A673 (cell line): Measurements from ENCODE around the gene RSRC1. TPM values are rescaled to one million over a fixed set of nuclear protein-coding genes. Genes with fewer than 3 reads are reported as not detected.

Source experiments
- BruUV-seq: library from RNA; stranded (reverse); fragments of 400-500 nt; replicated peaks from 2 replicates; lab custom pipeline; 2021; lab: Mats Ljungman, UMichigan
- CTCF ChIA-PET: fragments of 300-600 bp; sonication (Branson Sonifier 250); formaldehyde crosslinking; loops from one replicate; lab custom pipeline; 2022; ENCODE audit warnings: antibody characterized with exemption; lab: Charles Lee
- POLR2A ChIA-PET: fragments of 300-600 bp; sonication (Branson Sonifier 250); formaldehyde crosslinking; loops from one replicate; lab custom pipeline; 2022; ENCODE audit warnings: antibody characterized with exemption; ENCODE audit not compliant: low non-redundant PET; lab: Charles Lee
- DNase-seq: peaks from one replicate; pipeline ENCODE4 v3.0.0-alpha.2; 2015; ENCODE audit warnings: low spot score
- H3K27ac ChIP-seq: fragments of 200-600 bp; sonication (generic); 2 replicates; pipeline ENCODE4 v1.5.1; 2016; ENCODE audit warnings: mixed run types, low read depth, mild to moderate bottlenecking, mixed read lengths, antibody characterized with exemption, low read length; ENCODE audit not compliant: poor library complexity, severe bottlenecking
- H3K27me3 ChIP-seq: fragments of 200-600 bp; sonication (generic); replicated peaks from 2 replicates; pipeline ENCODE4 v1.6.1; 2017; ENCODE audit warnings: mixed run types, low read depth, mild to moderate bottlenecking, mixed read lengths, antibody characterized with exemption, low read length; ENCODE audit not compliant: insufficient read depth, poor library complexity
- H3K36me3 ChIP-seq: fragments of 200-600 bp; sonication (generic); 2 replicates; pipeline ENCODE4 v1.6.1; 2016; ENCODE audit warnings: mixed run types, mild to moderate bottlenecking, mixed read lengths, antibody characterized with exemption, low read length; ENCODE audit not compliant: insufficient read depth, poor library complexity, severe bottlenecking
- H3K4me1 ChIP-seq: fragments of 200-600 bp; sonication (generic); 2 replicates; pipeline ENCODE4 v1.6.1; 2017; ENCODE audit warnings: mixed run types, mild to moderate bottlenecking, mixed read lengths, antibody characterized with exemption, low read length; ENCODE audit not compliant: insufficient read depth, poor library complexity, severe bottlenecking
- H3K4me3 ChIP-seq: fragments of 200-600 bp; sonication (generic); 2 replicates; pipeline ENCODE4 v1.5.1; 2016; ENCODE audit warnings: low read depth, mixed run types, mild to moderate bottlenecking, mixed read lengths, low read length; ENCODE audit not compliant: poor library complexity, severe bottlenecking
- H3K9me3 ChIP-seq: fragments of 200-600 bp; sonication (generic); 2 replicates; pipeline ENCODE4 v1.6.1; 2016; ENCODE audit warnings: mixed run types, low read depth, mild to moderate bottlenecking, mixed read lengths, antibody characterized with exemption, low read length; ENCODE audit not compliant: poor library complexity, severe bottlenecking
- EZH2 ChIP-seq: fragments of 200-600 bp; sonication (generic); IDR thresholded peaks from 2 replicates; pipeline ENCODE4 v1.6.1; 2017; ENCODE audit warnings: borderline replicate concordance, low read depth, mild to moderate bottlenecking, mixed read lengths, antibody characterized with exemption, low read length; ENCODE audit not compliant: poor library complexity, severe bottlenecking
- intact Hi-C: fragments of 100-400 bp; cut with micrococcal nuclease; formaldehyde crosslinking; loops from one replicate; pipeline ENCODE4 v1.10.0; 2022; ENCODE audit not compliant: unreplicated experiment
- total RNA-seq: library from RNA; stranded (reverse); gene quantifications from 2 replicates; pipeline ENCODE4 v1.2.3, GENCODE V29; 2021
- TF ChIP-seq, protein P1 (sequence below): fragments of 300-800, 200-600 bp; sonication (generic); conservative IDR thresholded peaks from 2 replicates; pipeline ENCODE4 v1.5.1; 2017; ENCODE audit warnings: low read depth, mild to moderate bottlenecking, antibody characterized with exemption, low read length, moderate library complexity, mixed read lengths

RSRC1 gene
- total RNA-seq, 1 experiment from 2014 or later, result 59.4 TPM

DNA sequence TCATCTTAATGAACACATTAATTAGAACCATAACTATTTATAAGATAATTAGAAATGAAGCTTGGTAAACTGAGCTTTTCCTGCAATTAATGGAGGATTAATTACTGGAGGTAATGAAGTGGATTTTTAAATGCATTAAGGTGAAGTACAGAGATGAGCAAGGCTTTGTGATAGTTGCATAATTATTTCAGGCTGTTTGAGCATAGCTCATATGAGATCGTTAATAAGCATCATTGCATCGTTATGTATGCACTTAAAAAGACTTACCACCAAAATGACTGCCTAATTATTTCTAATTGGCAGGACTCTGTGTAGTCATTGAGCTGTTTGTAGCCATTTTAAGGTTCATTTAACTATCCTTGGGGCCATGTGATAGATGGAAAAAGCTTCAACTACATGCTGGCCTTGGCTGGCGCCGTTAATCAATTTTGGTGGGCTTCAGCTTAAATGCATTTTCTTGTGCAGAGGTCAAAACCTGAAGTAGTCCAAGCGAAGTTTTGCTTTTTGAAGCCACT is 55.3 kb downstream of the RSRC1 start:
- POLR2A ChIA-PET, result no interaction called here
- TF ChIP-seq, protein P1, sequence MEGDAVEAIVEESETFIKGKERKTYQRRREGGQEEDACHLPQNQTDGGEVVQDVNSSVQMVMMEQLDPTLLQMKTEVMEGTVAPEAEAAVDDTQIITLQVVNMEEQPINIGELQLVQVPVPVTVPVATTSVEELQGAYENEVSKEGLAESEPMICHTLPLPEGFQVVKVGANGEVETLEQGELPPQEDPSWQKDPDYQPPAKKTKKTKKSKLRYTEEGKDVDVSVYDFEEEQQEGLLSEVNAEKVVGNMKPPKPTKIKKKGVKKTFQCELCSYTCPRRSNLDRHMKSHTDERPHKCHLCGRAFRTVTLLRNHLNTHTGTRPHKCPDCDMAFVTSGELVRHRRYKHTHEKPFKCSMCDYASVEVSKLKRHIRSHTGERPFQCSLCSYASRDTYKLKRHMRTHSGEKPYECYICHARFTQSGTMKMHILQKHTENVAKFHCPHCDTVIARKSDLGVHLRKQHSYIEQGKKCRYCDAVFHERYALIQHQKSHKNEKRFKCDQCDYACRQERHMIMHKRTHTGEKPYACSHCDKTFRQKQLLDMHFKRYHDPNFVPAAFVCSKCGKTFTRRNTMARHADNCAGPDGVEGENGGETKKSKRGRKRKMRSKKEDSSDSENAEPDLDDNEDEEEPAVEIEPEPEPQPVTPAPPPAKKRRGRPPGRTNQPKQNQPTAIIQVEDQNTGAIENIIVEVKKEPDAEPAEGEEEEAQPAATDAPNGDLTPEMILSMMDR, result no peak
- no peak for TF ChIP-seq EZH2
- H3K27ac ChIP-seq, result no peak overlapping the region
- no peaks in the 10 kb centered on the region for H3K27me3 ChIP-seq
- no peak for DNase-seq
- no peaks in the 10 kb centered on the region for H3K9me3 ChIP-seq
- H3K4me1 ChIP-seq, result peaks cover 12% of the 10 kb centered on the region
- CTCF ChIA-PET, result no interaction called here
- no peaks in the 10 kb centered on the region for H3K36me3 ChIP-seq
- no peak overlapping the region for H3K4me3 ChIP-seq
- intact Hi-C loops, result no loop called here
- BruUV-seq, result no TSS peak

DNA sequence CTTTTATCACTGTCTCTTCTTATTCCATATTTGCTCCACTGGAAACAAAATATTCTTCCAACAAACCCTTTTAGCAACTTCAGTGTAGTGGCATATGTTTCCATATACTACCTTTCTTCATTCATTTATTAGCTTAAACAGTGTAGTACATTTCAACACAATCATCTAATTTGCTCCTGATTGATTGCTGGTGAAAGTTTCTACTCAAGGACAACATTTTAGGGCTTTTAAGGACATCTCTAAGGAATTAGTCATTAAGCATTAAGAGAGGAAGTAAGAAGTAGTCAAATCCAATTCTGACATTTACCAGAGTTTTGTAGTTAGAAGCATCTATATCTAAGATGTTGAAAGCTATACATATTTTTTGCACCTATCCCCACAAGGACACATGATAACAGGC is 55.8 kb downstream of the RSRC1 start:
- peak; percentile 6 for DNase-seq
- intact Hi-C loops, result no loop called here
- Histone ChIP-seq H3K36me3 (no peaks in the 10 kb centered on the region), H3K27me3 (no peaks in the 10 kb centered on the region), H3K9me3 (no peaks in the 10 kb centered on the region), H3K4me1 (peaks cover 12% of the 10 kb centered on the region), H3K27ac (no peak overlapping the region), H3K4me3 (no peak overlapping the region)
- POLR2A ChIA-PET, result no interaction called here
- TF ChIP-seq EZH2, result no peak
- TF ChIP-seq, protein P1, result no peak
- CTCF ChIA-PET, result no interaction called here
- no TSS peak for BruUV-seq

- ChIA-PET POLR2A (no interaction called here), CTCF (no interaction called here)
- no peak overlapping the region for H3K4me3 ChIP-seq
- H3K4me1 ChIP-seq, result peaks cover 12% of the 10 kb centered on the region
- no peaks in the 10 kb centered on the region for H3K36me3 ChIP-seq
- intact Hi-C loops, result no loop called here
- no peaks in the 10 kb centered on the region for H3K27me3 ChIP-seq
- DNase-seq, result peak; percentile 8
- no peaks in the 10 kb centered on the region for H3K9me3 ChIP-seq
- no TSS peak for BruUV-seq
- no peak for TF ChIP-seq EZH2
- TF ChIP-seq, protein P1, result no peak
- no peak overlapping the region for H3K27ac ChIP-seq
Observed at GRCh38 chr3:158166223-158166622, 56.3 kb downstream of the RSRC1 start.
